A549 (cell line): ENCODE results near the gene COPZ1. TPM values are rescaled to one million over a fixed set of nuclear protein-coding genes. Genes with fewer than 3 reads are reported as not detected.

Experiments used
- ATAC-seq, 2 experiments: fragments of 200-7000 bp in 1 of 2; fragments of >200 bp in 1 of 2; cut with Nextera tagmentation in 1 of 2; cut with Tn5 transposase in 1 of 2; 3 replicates each; pipeline versions ENCODE4 v1.8.0 to v1.9.1; 2018 to 2020; ENCODE audit warnings: mild to moderate bottlenecking in 1 of 2, moderate library complexity in 1 of 2
- CTCF ChIA-PET: fragments of 300-600 bp; sonication (Branson Sonifier 250); formaldehyde crosslinking; extraction: SDS; loops from one replicate; lab custom pipeline; 2021; ENCODE audit warnings: antibody characterized with exemption, inconsistent platforms; lab: Yijun Ruan, JAX
- POLR2A ChIA-PET: fragments of 350-600 bp; formaldehyde crosslinking; extraction: SDS; loops from one replicate; lab custom pipeline; 2021; ENCODE audit warnings: antibody characterized with exemption, inconsistent platforms; lab: Yijun Ruan, JAX
- DNase-seq, 2 experiments: peaks; one replicate each; pipeline versions ENCODE4 v3.0.0 to v3.0.0-alpha.2; 2011 to 2016; ENCODE audit warnings: low read depth in 1 of 2, low spot score in 1 of 2
- FAIRE-seq: peaks from 2 replicates; lab custom pipeline; 2011; peaks lifted over from hg19 to GRCh38; lab: Jason Lieb, UNC
- H3K27ac ChIP-seq, 2 experiments: fragments of >200 bp; sonication (Bioruptor Twin); formaldehyde crosslinking; 3 replicates each; pipeline ENCODE4 v1.5.1; 2016 to 2017
- H3K4me1 ChIP-seq: fragments of >200 bp; sonication (Bioruptor Twin); formaldehyde crosslinking; 3 replicates; pipeline ENCODE4 v1.6.1; 2016
- H3K4me2 ChIP-seq: fragments of >200 bp; sonication (Bioruptor Twin); formaldehyde crosslinking; 3 replicates; pipeline ENCODE4 v1.6.1; 2016
- H3K4me3 ChIP-seq: fragments of >200 bp; sonication (Bioruptor Twin); formaldehyde crosslinking; 3 replicates; pipeline ENCODE4 v1.5.1; 2016
- H3K9me3 ChIP-seq: fragments of >200 bp; sonication (Bioruptor Twin); formaldehyde crosslinking; 3 replicates; pipeline ENCODE4 v1.6.1; 2016
- BCL3 ChIP-seq: fragments of >200 bp; sonication (Bioruptor Twin); formaldehyde crosslinking; IDR thresholded peaks from 3 replicates; pipeline ENCODE4 v1.6.1; 2016
- BHLHE40 ChIP-seq: IDR thresholded peaks from 2 replicates; pipeline ENCODE4 v1.6.1; 2012; ENCODE audit warnings: low read depth, low read length, inconsistent platforms
- CBX8 ChIP-seq: fragments of 200-600 bp; sonication (generic); IDR thresholded peaks from 2 replicates; pipeline ENCODE4 v1.6.1; 2016
- CEBPB ChIP-seq, 2 experiments: fragments of >200 bp in 1 of 2; sonication (Bioruptor Twin) in 1 of 2; formaldehyde crosslinking in 1 of 2; IDR thresholded peaks; 2 replicates each; pipeline ENCODE4 v1.6.1; 2012 to 2016
- EHMT2 ChIP-seq: fragments of 200-600 bp; sonication (generic); IDR thresholded peaks from 2 replicates; pipeline ENCODE4 v1.6.1; 2016; ENCODE audit warnings: antibody characterized with exemption, low read depth, mild to moderate bottlenecking, moderate library complexity
- HEYL ChIP-seq: fragments of 250-450 bp; sonication (Bioruptor Pico); IDR thresholded peaks from 2 replicates; pipeline ENCODE4 v1.8.0; 2021; ENCODE audit warnings: mild to moderate bottlenecking, moderate library complexity
- HOXA7 ChIP-seq: fragments of 250-450 bp; sonication (Bioruptor Pico); IDR thresholded peaks from 2 replicates; pipeline ENCODE4 v1.5.0; 2020; ENCODE audit warnings: mild to moderate bottlenecking, moderate library complexity
- HOXB5 ChIP-seq: fragments of 250-450 bp; sonication (Bioruptor Pico); IDR thresholded peaks from 2 replicates; pipeline ENCODE4 v1.5.0; 2020; ENCODE audit warnings: mild to moderate bottlenecking, moderate library complexity
- KDM5A ChIP-seq: fragments of 200-600 bp; sonication (generic); IDR thresholded peaks from 2 replicates; pipeline ENCODE4 v1.6.1; 2016; ENCODE audit warnings: antibody characterized with exemption, mild to moderate bottlenecking
- NPAS2 ChIP-seq: fragments of 250-450 bp; sonication (Bioruptor Pico); IDR thresholded peaks from 2 replicates; pipeline ENCODE4 v1.8.0; 2022; ENCODE audit warnings: mild to moderate bottlenecking, moderate library complexity, borderline replicate concordance
- NR3C1 ChIP-seq: fragments of >200 bp; sonication (Bioruptor Twin); formaldehyde crosslinking; IDR thresholded peaks from 3 replicates; pipeline ENCODE4 v1.6.1; 2017
- POLR2A ChIP-seq: IDR thresholded peaks from 2 replicates; pipeline ENCODE4 v1.6.1; 2012; ENCODE audit warnings: mild to moderate bottlenecking, low read length
- POLR2AphosphoS2 ChIP-seq: conservative IDR thresholded peaks from 2 replicates; pipeline ENCODE4 v1.6.1; 2012; ENCODE audit warnings: low read length, improper control_type of control experiment, inconsistent platforms
- RCOR1 ChIP-seq: fragments of 150-350 bp; IDR thresholded peaks from 2 replicates; pipeline ENCODE4 v1.6.1; 2014; ENCODE audit warnings: antibody characterized with exemption, low read length, low read depth
- SMC3 ChIP-seq: fragments of >200 bp; sonication (Bioruptor Twin); formaldehyde crosslinking; IDR thresholded peaks from 3 replicates; pipeline ENCODE4 v1.6.1; 2018; ENCODE audit warnings: inconsistent platforms
- TP53 ChIP-seq: fragments of 250-450 bp; sonication (Bioruptor Pico); IDR thresholded peaks from 2 replicates; pipeline ENCODE4 v1.5.0; 2021; ENCODE audit warnings: mild to moderate bottlenecking, moderate library complexity
- ZNF302 ChIP-seq: fragments of 250-450 bp; sonication (Bioruptor Pico); IDR thresholded peaks from 2 replicates; pipeline ENCODE4 v1.9.0; 2021; ENCODE audit warnings: inconsistent platforms, mild to moderate bottlenecking, moderate library complexity
- WGBS: methylation state at CpG from one replicate; pipeline ENCODE4 v1.1.6; 2017; ENCODE audit errors: missing lambda C conversion rate; 5-methylcytosine and 5-hydroxymethylcytosine counted together
- polyA plus RNA-seq, 4 experiments: library from polyadenylated mRNA; depleted of rRNA in 3 of 4; stranded (reverse); fragments of >200 nt; fragmentation: RNase III in 1 of 4; extraction: RNeasy Plus Mini Kit Qiagen cat#74134 plus additional on column Dnase treatment in 1 of 4; gene quantifications; 2 replicates in 3 of 4; 3 replicates in 1 of 4; pipeline ENCODE4 v1.2.3, GENCODE V29; 2011 to 2017
- TF ChIP-seq, protein P1 (sequence below): fragments of 200-600 bp; sonication (generic); IDR thresholded peaks from 2 replicates; pipeline ENCODE4 v1.6.1; 2016; ENCODE audit warnings: antibody characterized with exemption, mild to moderate bottlenecking, moderate library complexity
- TF ChIP-seq, protein P2 (sequence below): fragments of 450-650 bp; IDR thresholded peaks from 2 replicates; pipeline ENCODE4 v1.6.1; 2014; ENCODE audit warnings: antibody characterized with exemption

Gene COPZ1
- polyA plus RNA-seq, 2 of the 4 experiments (the other 2 are of a cell fraction) = 300 to 613 TPM

DNA sequence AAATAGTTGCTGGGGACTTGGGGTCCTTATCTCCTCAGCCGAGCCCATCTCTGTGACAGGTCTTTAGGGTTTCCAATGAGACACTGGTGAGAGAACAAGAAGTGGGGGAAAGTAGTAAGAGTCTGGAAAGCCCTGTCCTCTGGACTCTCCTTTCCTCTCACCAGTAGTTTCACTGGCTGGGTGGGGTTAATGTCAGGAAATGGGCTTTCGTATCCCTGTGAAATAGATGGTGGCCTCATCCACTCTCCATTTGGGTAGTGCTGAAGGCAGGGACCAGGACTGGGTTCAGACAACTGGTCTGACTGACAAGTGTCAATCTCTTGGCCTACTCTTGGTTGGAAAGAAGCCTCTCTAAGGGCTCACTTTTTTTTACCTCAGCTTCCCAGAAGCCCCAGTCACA, 52.1 kb downstream of the COPZ1 start:
- Histone ChIP-seq H3K9me3 (no peaks in the 10 kb centered on the region), H3K27ac (no peak overlapping the region), H3K4me1 (peaks cover 50% of the 10 kb centered on the region), H3K4me2 (no peak overlapping the region), H3K4me3 (no peak overlapping the region)
- DNase-seq (no peak), ATAC-seq (no peak), FAIRE-seq (no peak)
- ChIA-PET POLR2A (no interaction called here), CTCF (interaction anchor here (0.7 to 11.5 kb wide), 13 partner anchors 8 to 170 kb away, joined by 3 to 224 read pairs (median 3); no protein-coding TSS in a partner anchor)
- 88% methylated on average over 2 of the region's 2 CpGs for WGBS
- TF ChIP-seq, protein P1, sequence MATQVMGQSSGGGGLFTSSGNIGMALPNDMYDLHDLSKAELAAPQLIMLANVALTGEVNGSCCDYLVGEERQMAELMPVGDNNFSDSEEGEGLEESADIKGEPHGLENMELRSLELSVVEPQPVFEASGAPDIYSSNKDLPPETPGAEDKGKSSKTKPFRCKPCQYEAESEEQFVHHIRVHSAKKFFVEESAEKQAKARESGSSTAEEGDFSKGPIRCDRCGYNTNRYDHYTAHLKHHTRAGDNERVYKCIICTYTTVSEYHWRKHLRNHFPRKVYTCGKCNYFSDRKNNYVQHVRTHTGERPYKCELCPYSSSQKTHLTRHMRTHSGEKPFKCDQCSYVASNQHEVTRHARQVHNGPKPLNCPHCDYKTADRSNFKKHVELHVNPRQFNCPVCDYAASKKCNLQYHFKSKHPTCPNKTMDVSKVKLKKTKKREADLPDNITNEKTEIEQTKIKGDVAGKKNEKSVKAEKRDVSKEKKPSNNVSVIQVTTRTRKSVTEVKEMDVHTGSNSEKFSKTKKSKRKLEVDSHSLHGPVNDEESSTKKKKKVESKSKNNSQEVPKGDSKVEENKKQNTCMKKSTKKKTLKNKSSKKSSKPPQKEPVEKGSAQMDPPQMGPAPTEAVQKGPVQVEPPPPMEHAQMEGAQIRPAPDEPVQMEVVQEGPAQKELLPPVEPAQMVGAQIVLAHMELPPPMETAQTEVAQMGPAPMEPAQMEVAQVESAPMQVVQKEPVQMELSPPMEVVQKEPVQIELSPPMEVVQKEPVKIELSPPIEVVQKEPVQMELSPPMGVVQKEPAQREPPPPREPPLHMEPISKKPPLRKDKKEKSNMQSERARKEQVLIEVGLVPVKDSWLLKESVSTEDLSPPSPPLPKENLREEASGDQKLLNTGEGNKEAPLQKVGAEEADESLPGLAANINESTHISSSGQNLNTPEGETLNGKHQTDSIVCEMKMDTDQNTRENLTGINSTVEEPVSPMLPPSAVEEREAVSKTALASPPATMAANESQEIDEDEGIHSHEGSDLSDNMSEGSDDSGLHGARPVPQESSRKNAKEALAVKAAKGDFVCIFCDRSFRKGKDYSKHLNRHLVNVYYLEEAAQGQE = peak; percentile 33; the same call in 1 of the 2 replicates
- TF ChIP-seq CBX8 = no peak
- TF ChIP-seq BHLHE40 = no peak
- no peak for TF ChIP-seq HOXA7 (CRISPR knock-in tag)
- no peak for TF ChIP-seq RCOR1

DNA sequence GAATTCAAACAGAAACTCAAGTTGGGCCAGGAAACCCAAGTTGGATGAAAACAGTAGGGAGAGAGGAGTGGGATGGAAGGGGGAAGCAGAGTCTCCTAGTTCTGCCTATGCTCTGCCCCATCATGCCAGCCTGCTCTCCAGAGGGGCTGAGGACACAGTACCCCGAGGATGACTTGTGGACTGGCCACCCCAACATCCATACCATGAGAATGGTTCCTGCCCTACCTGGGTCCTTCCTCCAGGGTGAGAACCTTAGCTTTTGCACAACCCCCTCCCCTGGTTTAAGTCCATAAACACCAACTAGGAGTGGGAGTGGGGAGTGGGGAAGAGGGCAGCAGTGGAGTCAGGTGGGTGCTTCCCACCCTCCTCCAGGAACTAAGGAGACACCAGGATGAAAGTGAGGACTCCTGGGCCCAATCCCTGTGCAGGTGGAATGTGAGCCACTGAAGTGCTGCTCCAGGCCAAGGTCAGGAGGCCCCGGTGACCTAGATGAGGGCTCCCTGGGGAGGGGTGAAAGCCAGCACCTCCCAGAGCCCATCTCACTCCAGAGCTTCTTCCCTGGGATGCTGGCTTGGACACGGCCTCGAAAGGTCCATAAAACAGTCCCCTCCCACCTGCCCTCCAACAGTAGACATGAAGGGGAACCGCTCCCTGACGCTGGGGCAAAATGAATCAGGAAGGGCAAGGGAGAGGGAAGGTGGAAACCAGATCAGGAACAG, 53.0 kb downstream of the COPZ1 start:
- FAIRE-seq = no peak
- peak overlapping the region; percentile 61 for H3K4me3 ChIP-seq
- TF ChIP-seq TP53 (CRISPR knock-in tag) = no peak
- TF ChIP-seq POLR2AphosphoS2 = no peak
- TF ChIP-seq HEYL (CRISPR knock-in tag) = no peak
- no peak for TF ChIP-seq KDM5A
- TF ChIP-seq NPAS2 (CRISPR knock-in tag) = no peak
- TF ChIP-seq, all 56 proteins: peak for 0
- no peaks in the 10 kb centered on the region for H3K9me3 ChIP-seq
- H3K4me1 ChIP-seq = peaks cover 49% of the 10 kb centered on the region
- WGBS = 78% methylated on average over 6 of the region's 6 CpGs
- ChIA-PET CTCF (interaction anchor here (0.7 to 11.5 kb wide), 16 partner anchors 6 to 390 kb away, joined by 3 to 224 read pairs (median 16); no protein-coding TSS in a partner anchor), POLR2A (no interaction called here)
- DNase-seq = no peak
- peak overlapping the region; percentile 99 for H3K4me2 ChIP-seq
- H3K27ac ChIP-seq = peak overlapping the region; percentile 81 to 96; a peak in 4 of 6 replicates
- no peak for ATAC-seq

GRCh38 chr12:54378796-54379397, 54.0 kb downstream of the COPZ1 start:
- Histone ChIP-seq H3K4me3 (peak overlapping the region; percentile 61), H3K27ac (peak overlapping the region; percentile 81 to 96), H3K9me3 (no peaks in the 10 kb centered on the region), H3K4me1 (peaks cover 44% of the 10 kb centered on the region), H3K4me2 (peak overlapping the region; percentile 99)
- ChIA-PET POLR2A (interaction anchor here (0.9 to 1.1 kb wide), 3 partner anchors 9 to 54 kb away, joined by 3 to 10 read pairs (median 3); partner anchors contain the start of gene COPZ1), CTCF (interaction anchor here (0.6 to 11.5 kb wide), 50 partner anchors 7 to 614 kb away, joined by 3 to 224 read pairs (median 6); partner anchors contain the start of genes COPZ1 and GPR84)
- DNase-seq (peak in 1 of 2 experiments; percentile 88), ATAC-seq (peak; percentile 81 to 90), FAIRE-seq (no peak)
- TF ChIP-seq BCL3 = peak; percentile 36; the same call in 1 of the 3 replicates
- no peak for TF ChIP-seq HOXB5 (CRISPR knock-in tag)
- no peak for TF ChIP-seq CBX8
- TF ChIP-seq CEBPB (IDR thresholded peaks at IDR 0.05) = no peak
- TF ChIP-seq ZNF302 (CRISPR knock-in tag) = no peak
- TF ChIP-seq NR3C1 = no peak
- TF ChIP-seq EHMT2 = no peak
- TF ChIP-seq BHLHE40 = no peak
- TF ChIP-seq RCOR1 = no peak
- TF ChIP-seq SMC3 = no peak
- TF ChIP-seq POLR2A = peak; percentile 58
- TF ChIP-seq, protein P2, sequence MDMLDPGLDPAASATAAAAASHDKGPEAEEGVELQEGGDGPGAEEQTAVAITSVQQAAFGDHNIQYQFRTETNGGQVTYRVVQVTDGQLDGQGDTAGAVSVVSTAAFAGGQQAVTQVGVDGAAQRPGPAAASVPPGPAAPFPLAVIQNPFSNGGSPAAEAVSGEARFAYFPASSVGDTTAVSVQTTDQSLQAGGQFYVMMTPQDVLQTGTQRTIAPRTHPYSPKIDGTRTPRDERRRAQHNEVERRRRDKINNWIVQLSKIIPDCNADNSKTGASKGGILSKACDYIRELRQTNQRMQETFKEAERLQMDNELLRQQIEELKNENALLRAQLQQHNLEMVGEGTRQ = no peak
- WGBS = 0% methylated on average over 8 of the region's 49 CpGs
